ENCODE measurements around the gene CCDC171. TPM values are rescaled to one million over a fixed set of nuclear protein-coding genes. Genes with fewer than 3 reads are reported as not detected.

CCDC171 gene
- total RNA-seq, 1 experiment from 2014 or later: 2.4 TPM

DNA sequence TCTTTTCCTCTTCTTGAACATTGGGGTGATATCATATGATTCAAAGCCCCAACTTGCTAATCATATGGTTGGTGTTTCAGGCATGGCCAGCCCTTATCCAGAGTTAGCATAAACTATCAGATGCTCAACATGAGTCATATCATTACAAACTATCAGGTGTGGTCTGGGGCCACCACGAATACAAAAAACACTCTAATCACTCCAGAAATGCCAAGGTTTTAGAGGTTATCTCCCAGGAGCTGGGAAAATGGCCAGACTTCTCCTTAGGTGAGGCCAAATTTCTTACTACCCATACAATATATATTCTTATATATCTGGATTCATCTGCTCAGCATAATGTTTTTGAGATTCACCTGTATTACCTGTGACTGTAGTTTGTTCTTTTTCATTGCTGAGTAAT lies 210.5 kb downstream of the CCDC171 start:
- Histone ChIP-seq H3K23ac (ENCODE audit: insufficient read length, low read depth, low read length) (no peak overlapping the region), H3T11ph (ENCODE audit: low read length) (no peak overlapping the region), H4K91ac (ENCODE audit: insufficient read length, low read depth, low read length) (no peak overlapping the region), H2AK5ac (ENCODE audit: insufficient read length, low read length) (no peak overlapping the region), H3K9ac (ENCODE audit: extremely low read depth, insufficient read length, low read length) (no peak overlapping the region), H2BK15ac (ENCODE audit: low read depth, low read length) (no peak overlapping the region), H2BK12ac (ENCODE audit: insufficient read length, low read depth, low read length) (no peak overlapping the region), H3K4me1 (ENCODE audit: insufficient read depth, low read length) (no peaks in the 10 kb centered on the region), H3K79me1 (ENCODE audit: insufficient read depth, low read depth, low read length, poor library complexity, severe bottlenecking) (no peaks in the 10 kb centered on the region), H2BK5ac (ENCODE audit: insufficient read length, low read length) (no peak overlapping the region), H3K4ac (ENCODE audit: low read depth, low read length) (no peak overlapping the region), H3K4me2 (ENCODE audit: insufficient read depth, insufficient read length, low read length) (no peak overlapping the region), H3K23me2 (ENCODE audit: insufficient read length, low read depth, low read length, poor library complexity, severe bottlenecking) (no peaks in the 10 kb centered on the region), H4K20me1 (ENCODE audit: control insufficient read depth, insufficient read depth, insufficient read length) (no peaks in the 10 kb centered on the region), H3K27me3 (ENCODE audit: insufficient read depth, low read length) (no peaks in the 10 kb centered on the region), H3K14ac (ENCODE audit: insufficient read depth, low read length) (no peak overlapping the region), H3K9me3 (ENCODE audit: control insufficient read depth, low read depth, low read length) (no peaks in the 10 kb centered on the region), H3K18ac (ENCODE audit: insufficient read length, low read depth, low read length) (no peak overlapping the region), H3K27ac (ENCODE audit: insufficient read length, low read depth, low read length) (no peak overlapping the region), H3K56ac (ENCODE audit: insufficient read length, low read depth, low read length) (no peak overlapping the region), H3K79me2 (ENCODE audit: insufficient read depth, low read length) (no peaks in the 10 kb centered on the region), H2AFZ (ENCODE audit: low read length) (no peak overlapping the region), H4K5ac (ENCODE audit: insufficient read length, low read depth, low read length) (no peak overlapping the region), H2BK20ac (ENCODE audit: low read depth, low read length, poor library complexity, severe bottlenecking) (no peak overlapping the region), H2BK120ac (ENCODE audit: low read depth, low read length, poor library complexity, severe bottlenecking) (no peak overlapping the region), H4K8ac (replicated peaks; ENCODE audit: insufficient read length, low read depth, low read length) (no peak overlapping the region)
- DNase-seq: no peak
- WGBS (ENCODE audit: extremely low coverage, insufficient read length, low lambda C conversion rate): no CpG with 5 or more reads among the region's 1 CpG
- no peak overlapping the region for H3K4me3 Mint-ChIP-seq
- TF ChIP-seq, protein P1, sequence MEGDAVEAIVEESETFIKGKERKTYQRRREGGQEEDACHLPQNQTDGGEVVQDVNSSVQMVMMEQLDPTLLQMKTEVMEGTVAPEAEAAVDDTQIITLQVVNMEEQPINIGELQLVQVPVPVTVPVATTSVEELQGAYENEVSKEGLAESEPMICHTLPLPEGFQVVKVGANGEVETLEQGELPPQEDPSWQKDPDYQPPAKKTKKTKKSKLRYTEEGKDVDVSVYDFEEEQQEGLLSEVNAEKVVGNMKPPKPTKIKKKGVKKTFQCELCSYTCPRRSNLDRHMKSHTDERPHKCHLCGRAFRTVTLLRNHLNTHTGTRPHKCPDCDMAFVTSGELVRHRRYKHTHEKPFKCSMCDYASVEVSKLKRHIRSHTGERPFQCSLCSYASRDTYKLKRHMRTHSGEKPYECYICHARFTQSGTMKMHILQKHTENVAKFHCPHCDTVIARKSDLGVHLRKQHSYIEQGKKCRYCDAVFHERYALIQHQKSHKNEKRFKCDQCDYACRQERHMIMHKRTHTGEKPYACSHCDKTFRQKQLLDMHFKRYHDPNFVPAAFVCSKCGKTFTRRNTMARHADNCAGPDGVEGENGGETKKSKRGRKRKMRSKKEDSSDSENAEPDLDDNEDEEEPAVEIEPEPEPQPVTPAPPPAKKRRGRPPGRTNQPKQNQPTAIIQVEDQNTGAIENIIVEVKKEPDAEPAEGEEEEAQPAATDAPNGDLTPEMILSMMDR (conservative IDR thresholded peaks at IDR 0.05): no peak
- H3K27ac Mint-ChIP-seq: no peak overlapping the region
- no peaks in the 10 kb centered on the region for H3K9me3 Mint-ChIP-seq
- no peaks in the 10 kb centered on the region for H3K36me3 Mint-ChIP-seq (ENCODE audit: insufficient read depth in 1 of 3, low read depth in 3 of 3)
- H3K27me3 Mint-ChIP-seq (ENCODE audit: low read depth): no peaks in the 10 kb centered on the region
- no peaks in the 10 kb centered on the region for H3K4me1 Mint-ChIP-seq

Measured in H9 (cell line).